SIG-M5 (cell line): ENCODE data around the gene EFNB1.
"Not testable (repeated sequence)": the region's sequence is repeated elsewhere in the genome, so short reads cannot be mapped to it uniquely, and the experiment has no call there.

Experiments used
- DNase-seq: peaks from one replicate; lab custom pipeline; 2025; lab: John Stamatoyannopoulos, UW

Gene EFNB1

DNA sequence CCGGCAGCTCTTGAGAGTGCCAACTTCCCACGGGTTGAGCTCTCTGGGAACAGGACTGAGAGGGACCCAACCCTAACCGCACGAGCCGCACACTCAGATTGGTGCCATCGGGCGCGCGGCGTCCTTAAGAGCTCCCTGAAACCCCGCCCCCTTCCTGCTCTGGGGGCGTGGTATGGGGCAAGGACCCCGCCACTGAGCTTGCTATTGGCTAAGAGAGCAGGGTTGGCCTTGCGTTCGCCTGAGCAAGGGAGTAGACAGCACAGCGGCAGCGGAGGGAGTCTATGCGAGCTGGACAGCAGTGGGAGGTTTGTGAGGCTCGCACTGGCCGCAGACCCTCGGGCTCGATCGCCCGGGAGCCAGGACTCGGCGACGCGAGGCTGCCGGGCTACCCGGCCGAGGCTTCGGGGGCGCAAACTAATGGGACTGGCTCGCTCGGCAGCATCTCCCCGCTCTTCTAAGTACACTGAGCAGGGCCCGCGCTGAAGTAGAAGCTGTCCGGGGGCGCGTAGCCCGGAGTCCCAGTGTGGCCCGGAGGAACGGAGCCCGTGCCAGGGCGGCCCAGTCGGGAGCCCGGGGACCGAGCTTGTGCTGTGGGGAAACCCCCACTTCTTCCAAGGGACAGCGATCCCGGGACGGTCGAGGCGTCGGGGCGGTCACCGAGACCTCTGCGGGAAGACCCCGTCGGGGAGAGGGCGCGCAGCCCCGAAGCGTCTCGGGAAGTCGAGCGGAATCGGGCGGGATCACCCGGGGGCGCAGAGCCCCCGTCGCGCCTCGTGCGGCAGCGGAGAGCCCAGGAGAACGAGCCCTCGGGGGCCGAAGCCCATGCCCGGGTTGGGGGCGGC, at the start of gene EFNB1:
Gene EFNB1, plus strand, starts transcription at position 282 of the 842 bp plus-strand sequence. CDS start 756 bp downstream, outside the sequence.
- peak; percentile 59 for DNase-seq

DNA sequence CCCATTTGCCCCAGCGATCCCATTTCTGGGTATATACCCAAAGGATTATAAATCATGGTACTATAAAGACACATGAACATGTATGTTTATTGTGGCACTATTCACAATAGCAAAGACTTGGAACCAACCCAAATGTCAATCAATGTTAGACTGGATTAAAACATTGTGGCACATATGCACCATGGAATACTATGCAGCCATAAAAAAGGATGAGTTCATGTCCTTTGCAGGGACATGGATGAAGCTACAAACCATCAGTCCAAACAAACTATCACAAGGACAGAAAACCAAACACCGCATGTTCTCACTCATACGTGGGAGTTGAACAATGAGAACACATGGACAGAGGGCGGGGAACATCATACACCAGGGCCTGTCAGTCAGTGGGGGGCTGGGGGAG, 47.5 kb upstream of the EFNB1 start:
- not testable (repeated sequence) for DNase-seq

DNA sequence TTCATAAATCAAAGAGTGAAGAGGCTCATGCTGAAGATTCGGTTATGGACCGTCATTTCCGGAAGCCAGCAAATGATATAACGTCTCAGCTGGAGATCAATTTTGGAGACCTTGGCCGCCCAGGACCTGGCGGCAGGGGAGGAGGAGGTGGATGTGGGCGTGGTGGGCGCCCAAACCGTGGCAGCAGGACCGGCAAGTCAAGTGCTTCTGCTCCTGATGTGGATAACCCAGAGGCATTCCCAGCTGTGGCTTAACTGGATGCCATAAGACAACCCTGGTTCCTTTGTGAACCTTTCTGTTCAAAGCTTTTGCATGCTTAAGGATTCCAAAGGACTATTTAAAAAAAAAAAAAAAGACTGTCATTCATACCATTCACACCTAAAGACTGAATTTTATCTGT, 44.0 kb upstream of the EFNB1 start:
- no peak for DNase-seq

DNA sequence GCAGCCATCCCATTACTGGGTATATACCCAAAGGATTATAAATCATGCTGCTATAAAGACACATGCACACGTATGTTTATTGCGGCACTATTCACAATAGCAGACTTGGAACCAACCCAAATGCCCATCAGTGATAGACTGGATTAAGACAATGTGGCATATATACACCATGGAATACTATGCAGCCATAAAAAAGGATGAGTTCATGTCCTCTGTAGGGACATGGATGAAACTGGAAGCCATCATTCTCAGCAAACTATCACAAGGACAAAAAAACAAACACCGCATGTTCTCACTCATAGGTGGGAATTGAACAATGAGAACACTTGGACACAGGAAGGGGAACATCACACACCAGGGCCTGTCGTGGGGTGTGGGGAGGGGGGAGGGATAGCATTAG, 42.2 kb upstream of the EFNB1 start:
- DNase-seq: not testable (repeated sequence)

DNA sequence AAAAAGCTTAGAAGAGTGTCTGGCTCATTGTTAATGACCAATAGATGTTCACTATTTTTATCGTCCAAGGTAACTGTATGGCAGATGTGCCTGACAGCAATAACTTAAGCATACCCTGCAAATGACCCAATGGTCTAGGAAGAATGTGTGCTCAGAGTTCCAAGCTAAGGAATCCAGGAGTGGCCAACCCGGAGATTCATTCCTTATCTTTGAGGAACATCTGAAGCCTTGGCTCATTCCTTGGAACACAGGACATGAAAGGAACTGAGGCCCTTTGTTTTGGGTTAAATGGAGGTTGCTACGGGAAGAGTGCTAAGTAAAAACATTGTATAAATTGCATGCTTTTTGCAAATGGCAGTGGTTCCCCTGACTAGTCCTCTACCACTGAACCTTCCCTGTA, 38.9 kb upstream of the EFNB1 start:
- no peak for DNase-seq

DNA sequence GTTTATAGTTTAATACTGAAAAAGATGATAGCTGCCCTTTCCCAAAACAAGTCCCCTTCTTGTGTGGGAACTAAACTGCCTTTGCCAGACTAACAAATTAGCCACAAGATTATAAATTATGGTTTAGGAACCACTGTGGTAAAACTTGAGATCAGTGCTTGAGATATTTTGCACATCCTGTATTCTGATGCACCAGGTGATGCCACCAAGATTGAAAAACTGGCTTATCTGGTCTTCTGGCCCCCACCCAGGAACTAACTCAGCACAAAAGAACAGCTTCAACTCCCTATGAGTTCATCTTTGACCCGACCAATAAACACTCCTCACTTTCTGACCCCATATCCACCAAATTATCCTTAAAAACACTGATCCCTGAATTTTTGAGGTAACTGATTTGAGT, 36.7 kb upstream of the EFNB1 start:
- no peak for DNase-seq

DNA sequence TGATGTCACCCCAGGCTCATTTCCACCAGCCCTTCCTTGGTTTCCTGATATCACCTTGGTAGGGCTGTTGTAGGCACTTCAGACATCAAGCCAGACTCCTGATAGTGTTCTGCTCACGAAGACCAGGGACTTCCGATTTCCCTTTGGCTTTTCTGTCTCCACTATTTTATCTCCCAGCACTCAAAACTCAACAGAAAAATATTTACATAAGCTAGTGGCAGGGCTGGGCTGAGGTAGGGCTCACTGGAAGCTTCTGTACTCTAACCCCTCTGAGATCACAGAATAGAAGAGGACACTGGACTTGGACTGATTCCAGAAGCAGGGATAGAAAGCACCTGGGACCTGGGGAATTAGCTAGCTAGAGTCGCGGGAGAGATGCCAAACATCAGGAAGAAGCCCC, 34.4 kb upstream of the EFNB1 start:
- no peak for DNase-seq

DNA sequence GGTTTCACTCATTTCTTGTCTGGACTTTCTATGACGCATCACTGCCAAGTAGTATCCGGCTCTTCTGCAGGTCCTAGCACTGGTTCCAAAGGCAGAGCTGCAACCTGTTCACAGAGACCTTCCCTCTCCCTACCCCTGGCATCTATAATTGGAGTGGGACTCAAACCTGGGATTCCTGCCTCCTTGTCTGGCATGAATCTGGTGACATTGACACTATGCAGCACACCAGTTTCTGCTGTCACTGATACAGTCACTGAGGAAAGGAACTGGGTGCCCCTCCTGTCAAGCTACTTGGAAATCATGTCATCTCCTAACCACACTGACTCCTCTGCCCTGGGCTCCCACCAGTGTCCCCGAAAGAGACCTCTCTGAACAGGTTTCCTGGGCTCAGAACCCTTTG, 33.1 kb upstream of the EFNB1 start:
- DNase-seq: no peak

DNA sequence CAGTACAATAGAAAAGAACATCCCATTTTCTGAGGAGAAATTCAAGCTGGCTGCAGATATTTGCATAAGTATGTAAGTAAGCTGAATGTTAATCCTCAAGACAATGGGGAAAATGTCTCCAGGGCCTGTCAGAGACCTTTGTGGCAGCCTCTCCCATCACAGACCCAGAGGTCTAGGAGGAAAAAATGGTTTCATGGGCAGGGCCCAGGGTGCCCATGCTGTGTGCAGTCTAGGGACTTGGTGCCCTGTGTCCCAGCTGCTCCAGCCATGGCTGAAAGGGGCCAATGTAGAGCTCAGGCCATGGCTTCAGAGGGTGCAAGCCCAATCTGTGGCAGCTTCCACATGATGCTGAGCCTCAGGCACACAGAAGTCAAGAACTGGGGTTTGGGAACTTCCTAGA, 30.4 kb upstream of the EFNB1 start:
- not testable (repeated sequence) for DNase-seq

DNA sequence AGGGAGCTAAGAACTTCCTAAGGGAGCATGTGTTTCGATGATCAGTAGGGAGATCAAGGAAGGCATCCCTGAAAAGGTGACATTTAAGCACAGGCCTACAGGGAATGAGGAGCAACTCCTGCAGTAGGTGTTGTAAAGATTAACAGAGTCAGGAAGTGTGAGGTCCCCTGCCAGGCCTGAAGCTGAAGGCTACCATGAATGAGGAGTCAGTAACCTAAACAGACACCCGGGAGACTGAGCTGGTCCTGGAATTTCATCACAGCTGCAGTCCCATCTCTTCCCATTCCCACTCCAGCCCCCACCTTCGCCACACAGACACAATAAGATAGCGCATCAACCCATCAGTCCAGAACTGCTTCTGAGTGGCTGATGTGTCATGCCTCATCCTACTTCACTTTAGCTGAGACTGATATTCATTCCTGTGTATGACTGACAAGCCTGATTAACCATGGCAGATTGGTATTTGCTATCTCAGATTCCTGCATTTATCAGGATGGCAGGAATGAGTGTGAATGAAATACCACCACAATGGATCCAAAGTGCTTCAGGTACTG, 27.0 kb upstream of the EFNB1 start:
- no peak for DNase-seq

DNA sequence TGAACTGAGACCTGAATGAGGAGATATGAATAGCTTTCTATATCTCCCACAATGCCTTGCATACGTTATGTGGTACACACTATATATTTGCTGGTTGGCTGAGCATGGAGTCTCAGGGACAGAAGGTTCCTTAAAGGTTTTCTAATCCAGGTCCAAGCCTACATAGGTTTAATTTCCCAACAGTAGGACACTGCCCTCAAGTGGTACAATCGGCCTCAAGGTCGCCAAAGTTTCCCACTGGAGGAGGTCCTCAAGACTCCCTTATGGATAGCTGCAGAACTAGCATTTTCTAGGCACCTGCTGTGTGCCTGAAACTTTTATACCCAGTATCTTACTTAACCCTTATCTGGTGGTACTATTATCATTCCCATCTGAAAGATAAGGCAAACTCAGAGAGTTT, 21.0 kb upstream of the EFNB1 start:
- no peak for DNase-seq

DNA sequence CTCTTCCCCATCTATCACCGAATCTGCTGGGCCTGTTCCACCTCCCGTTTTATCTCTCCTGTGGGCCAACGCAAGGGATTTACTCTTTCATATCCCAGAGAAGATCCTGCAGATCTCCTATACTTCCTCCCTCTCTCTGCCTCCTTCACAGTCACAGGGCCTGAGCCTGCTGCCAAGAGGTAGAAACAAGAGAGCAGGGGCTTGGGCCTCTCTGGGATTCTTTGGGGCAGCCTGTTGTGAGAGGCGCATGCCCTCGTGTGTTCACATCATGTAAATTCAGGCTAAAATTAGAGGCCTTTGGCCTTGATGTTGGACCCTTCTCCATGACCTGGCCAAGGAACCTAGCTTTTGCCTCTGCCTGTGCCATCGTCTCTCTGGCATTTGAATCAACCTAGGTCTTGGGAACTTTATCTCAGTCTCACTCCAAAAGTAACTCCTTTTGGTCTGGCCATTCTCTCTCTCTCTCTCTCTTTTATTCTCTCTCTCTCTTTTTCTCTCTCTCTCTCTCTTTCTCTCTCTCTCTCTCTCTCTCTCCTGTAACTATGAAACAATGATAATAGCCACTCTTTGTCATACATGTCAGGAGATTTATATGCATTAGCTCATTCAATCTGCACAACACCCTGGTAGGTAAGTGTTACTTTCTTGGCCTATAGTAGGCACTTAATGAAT, 20.0 kb upstream of the EFNB1 start:
- DNase-seq: no peak

DNA sequence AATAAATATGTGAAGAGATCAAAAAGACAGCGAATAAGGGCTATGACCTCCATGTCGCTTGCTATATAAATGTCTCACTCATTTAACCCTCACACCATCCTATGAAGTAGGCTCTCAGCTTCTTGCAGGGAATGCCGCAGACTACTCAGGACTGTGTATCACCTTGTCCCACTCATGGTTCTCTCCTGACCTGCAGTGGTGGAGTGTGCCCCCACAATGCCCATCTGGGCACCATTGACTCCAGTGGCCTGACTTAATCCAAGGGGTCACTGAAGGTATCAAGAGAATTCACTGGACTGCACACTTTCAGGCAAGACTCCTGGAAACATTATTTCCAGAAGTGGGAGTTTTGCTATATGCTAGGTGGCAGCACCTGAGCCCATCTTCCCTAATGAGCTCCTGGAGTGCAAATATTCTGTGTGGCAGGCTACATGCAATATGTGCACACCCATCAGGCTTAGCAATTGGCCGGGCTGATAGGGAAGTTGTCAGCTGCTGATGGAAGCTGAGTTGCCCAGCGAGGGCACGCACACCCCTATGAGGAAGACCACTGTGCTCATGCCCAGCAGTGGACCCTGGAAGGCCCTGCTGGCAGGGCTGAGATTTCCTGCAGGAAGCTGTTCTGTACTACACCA, 8.2 kb upstream of the EFNB1 start:
- no peak for DNase-seq

DNA sequence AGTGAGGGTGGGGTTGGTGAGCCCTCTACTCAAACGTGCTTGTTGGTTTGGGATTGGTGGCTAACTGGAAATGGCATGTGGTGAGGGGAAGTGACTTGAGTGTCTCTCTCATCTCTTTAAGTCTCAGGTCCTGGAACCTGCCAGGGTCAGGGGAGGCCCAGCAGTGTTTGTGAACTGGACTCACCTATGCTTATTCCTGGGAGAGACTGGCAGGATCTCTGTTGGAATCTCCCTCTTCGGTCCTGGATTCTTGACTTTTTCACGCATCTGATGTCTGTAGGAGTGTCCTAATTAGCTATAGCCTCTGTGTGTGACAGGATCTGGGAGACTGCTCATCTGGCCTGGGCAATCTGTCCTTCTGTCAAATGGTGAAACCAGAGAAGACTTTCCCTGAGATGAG, 7.2 kb upstream of the EFNB1 start:
- no peak for DNase-seq

DNA sequence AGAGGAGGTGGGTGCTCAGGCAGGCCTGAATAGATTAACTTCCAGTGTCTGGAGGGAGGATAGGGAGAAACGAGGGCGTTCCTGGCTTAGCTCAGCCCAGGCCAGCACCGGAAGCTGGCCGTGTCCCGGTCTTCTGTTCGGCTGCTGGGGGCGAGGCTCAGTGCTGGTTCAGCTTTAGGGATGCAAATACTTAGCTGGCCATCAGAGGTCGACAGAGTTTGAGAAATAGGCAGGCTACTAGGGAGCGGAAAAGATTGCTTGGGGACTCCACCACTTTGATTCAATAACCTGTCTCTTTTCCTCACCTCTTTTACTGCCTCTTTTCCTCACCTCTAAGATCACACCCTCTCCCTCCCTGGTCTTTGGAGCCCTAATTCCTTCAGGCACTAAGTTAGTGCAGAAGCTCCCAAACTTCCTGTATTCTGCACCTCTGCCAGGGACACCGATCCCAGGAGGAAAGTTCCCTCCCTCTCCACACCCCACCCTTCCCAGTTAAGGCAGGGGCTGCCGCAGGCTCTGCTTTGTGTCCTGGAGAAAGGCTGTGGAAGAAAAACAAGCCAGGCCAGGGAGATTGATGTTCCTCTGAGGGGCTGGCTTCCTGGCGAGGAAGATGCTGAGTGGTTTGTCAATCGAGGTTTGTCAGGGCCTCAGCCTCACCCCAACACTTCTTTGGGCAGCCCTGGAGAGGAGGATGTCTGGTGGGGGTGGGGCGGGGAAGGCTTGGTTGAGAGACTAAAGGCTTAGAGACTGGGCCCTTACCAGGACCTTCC, 6.0 kb upstream of the EFNB1 start:
- no peak for DNase-seq

DNA sequence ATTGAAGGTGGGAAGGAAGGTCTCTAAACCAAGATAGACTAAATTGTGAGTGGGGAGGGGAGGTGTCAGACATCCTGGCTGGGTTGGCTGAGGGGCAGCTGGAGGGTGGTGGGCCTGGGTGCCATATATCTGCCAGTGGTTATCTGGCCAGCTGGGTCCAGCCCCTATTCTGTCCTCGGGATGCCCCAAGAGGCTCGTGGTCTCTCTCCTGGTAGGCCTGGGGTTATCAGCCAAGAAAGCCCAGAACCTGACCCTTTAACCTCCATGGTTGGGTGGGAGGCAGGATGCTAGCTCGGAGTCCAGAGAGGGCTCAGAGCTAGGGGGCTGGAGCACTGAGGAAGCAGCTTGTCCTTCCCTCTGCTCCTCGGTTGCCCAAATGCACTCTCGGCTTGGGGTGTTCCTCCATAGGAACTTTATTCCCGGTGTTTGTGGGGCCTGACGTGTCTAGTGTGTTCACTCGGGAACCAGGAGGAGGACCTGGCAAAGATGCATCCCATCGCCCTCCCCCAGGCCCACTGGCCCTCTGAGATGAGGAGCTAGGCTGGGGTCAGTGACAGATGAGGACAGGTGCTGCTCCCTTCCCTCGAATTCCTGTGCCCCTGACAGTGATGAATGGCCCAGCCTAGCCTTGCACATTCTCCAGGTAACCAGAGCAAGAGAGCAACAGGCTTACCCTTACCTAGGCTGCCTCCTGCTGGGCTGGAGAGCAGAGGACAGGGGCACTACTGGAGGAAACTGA, 5.2 kb upstream of the EFNB1 start:
- no peak for DNase-seq

DNA sequence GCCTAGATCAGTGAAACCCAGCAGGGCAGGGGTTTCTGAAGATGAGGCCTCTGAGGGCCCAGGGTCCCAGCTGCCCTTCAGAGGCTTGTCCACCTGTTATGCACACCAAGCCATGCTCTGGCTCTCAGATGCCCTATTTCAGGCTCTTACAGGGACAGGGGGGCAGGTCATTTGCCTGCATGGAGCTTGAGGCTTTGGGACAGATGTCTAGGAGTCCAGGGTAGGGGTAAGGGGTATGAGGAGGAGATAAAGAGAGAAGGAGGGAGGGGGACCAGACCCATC, 4.7 kb upstream of the EFNB1 start:
- DNase-seq: no peak

DNA sequence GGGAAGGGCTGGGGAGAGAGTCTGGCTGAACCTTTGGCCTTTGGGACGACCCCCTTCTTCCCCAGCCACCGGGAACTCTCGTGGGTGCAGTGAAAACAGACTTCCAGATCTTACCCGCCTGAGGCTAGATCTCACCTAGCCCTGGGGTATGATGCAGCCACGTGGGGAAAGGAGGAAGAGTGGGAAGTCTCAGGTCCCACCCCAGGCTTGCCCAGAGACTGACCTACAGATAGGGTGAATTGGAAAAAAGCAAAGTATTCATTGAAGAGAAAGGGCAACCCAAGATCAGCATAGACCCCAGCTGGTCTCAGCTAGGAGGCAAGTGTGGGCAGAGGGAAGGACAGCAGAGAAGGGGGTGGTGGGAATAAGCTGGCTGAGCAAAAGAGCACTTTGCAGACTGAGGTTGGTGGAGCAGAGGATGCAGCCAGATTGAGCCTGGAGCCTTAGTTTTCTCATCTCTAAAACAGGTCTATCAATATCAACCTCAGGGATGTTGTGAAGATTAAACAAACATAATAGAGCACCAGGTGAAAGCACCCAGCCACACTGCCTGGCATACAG, 4.2 kb upstream of the EFNB1 start:
- DNase-seq: no peak

DNA sequence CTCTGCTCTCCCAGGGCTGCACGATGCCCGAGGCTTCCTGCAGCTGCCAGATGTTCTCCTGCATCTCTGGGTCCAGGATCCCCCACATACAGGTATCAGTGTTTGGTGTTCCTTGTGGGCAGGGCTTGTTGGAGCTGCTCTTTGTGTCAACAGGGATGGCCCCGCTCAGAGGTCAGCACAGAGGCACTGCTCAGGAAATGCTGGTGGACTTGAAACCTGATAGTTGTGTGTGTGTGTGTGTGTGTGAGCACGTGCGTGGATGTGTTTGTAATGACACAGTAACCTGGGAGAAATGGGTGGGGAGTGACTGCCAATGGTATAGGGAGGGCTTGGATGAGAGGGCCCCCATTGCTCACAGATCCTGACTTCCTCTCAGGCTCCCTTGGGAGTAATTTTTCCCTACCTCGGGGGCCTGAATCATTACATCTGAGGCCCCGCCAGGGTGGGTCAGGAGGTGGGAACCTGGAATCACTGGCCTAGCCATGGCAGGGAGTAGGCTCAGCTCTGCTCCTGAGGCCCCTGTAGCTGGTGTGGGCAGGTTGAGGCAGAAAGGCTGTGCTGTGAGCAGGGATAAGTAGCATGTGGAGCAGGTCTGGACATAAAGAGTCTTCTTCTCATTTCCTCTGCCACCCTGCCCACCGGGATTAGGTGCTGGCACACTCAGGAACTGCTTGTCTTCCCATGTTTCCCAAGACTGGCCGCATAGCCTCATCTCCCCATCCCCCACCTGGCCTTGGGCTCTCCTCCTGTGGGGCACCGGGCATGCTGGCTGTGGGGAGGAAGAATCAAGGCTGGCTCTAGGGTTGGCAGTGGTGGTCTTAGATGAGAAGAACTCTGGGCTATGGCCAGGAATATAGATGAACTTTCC, 2.5 kb upstream of the EFNB1 start:
- DNase-seq: no peak

DNA sequence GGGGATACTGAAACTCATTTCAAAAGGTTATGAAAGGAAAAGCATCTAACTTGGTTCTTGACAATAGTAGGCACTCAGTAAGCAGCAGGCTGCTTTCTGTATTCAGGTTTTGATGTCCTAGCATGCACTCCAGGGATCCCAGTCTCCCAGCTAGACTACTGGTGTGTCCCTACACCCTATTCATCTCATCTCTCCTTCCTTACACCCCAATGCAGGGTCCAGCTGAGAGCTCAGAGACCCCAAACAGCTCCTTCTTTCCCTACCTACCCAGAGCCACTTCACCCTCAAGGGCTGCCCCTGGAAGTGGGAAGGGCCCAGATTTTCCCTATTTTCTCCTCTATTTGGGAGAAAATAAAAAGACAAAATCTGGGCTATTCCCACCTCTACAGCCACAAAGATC, 1.6 kb upstream of the EFNB1 start:
- no peak for DNase-seq
